IPS DF 4.7 (cell line): ENCODE data around the gene ANOS1.

Experiments
- DNase-seq: peaks from one replicate; pipeline ENCODE4 v3.0.0-alpha.2; 2013; ENCODE audit warnings: low spot score; ENCODE audit errors: extremely low read depth

Gene ANOS1

DNA sequence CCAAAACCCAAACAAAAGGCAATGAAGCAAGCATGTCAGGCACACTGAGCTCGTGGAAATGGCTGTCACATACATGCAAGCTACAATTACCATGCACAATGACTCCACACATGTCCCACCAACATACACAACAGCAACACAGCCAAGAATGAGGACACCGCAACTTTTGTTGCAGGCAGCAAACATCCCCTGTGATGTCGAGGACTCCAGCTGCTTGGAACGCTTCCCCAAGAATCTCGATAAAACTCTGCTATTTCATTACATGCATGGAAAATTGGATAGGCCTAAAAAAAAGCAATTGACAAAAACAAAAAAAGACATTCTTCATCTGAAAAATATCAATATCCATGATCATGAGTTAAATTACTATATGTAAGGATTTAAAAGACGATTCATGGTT, 11.8 kb downstream of the ANOS1 start:
- no peak for DNase-seq

DNA sequence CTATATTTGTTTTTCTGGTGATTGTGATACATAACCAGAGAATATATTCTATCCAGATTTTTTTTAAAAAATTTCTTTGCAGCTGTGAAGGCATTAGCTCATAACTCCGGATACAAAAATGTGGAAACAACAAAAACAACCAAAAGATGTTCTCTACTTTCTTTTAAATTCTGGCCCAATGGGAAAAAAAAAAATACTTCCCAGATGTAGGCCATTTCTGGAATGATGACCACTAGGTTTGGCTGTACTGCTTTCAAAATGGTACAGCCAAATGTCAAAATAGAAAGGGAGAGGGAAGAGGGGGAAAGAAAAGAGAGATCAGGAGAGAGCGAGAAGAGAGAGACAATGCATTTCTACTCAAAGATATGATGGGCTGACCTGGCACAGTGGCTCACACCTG, 14.6 kb downstream of the ANOS1 start:
- no peak for DNase-seq

DNA sequence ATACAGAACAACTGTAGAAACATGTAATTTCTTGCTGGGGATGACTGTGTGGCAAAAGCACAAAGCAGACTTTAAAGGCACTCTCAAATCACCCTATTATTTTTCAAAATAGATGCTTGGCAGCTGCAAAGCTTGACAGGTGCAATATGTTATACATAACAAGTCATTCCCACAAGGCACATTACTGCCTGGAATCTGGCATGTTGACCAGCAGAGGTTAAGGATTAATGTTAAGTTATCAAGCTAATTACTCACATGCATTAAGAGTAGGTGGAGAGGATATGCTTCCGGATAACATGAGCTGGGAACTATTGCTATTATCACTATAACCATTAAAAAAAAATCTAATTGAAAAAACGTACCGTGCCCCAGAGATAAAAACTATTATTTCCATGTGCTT, 17.8 kb downstream of the ANOS1 start:
- DNase-seq: no peak

DNA sequence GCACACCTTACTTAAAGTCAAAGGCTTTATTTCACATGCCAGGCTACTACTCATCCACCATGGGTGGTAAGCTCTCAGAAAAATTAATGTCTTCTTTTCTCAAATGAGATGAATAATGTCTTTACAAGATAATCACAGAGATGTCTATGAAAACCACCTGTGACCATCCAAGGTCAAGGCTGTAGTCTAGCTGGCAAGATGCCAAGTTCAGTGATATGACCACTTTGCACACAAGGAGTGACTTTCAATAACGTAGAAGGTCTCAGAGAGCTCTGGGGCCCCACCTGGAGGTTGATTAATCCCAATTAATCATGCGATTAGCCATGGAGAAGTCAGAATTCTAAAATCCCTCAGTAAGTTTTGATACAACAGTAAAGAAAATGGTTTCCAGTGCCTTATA, 20.5 kb downstream of the ANOS1 start:
- DNase-seq: no peak

DNA sequence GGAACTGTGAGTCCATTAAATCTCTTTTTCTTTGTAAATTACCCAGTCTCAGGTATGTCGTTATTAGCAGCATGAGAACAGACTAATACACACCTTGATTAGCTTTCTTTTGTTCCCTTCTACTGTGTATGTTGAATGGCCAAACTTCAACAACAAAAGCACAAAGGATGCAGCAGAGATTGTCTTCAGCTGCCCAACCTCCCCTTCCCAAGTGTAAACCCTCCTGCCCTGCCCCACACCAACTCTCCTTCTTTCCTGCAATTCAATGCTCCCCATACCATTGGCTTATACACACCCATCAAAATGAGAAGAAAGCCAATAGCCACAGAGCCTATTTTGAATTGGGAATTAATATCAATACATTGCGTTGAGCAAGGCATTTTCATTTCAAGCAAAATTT, 27.8 kb downstream of the ANOS1 start:
- DNase-seq: no peak

DNA sequence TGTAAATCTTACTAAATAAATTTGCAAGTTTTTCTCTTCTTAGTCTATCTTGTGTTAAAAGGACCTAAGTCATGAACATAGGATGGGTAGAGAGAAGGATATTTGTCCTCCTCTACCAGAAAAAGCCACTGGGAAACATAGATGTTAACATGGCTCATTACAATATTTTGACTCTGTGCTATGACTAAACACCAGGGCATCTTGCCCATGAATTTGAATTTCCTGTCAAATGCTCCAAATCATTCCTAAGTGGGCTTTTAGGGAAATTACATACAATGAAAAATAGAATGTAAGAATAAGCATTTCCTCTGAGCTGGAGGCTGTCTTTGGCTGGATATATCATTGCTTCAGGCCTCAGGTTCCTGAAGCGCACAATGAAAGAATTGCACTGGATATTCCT, 39.1 kb downstream of the ANOS1 start:
- DNase-seq: no peak

DNA sequence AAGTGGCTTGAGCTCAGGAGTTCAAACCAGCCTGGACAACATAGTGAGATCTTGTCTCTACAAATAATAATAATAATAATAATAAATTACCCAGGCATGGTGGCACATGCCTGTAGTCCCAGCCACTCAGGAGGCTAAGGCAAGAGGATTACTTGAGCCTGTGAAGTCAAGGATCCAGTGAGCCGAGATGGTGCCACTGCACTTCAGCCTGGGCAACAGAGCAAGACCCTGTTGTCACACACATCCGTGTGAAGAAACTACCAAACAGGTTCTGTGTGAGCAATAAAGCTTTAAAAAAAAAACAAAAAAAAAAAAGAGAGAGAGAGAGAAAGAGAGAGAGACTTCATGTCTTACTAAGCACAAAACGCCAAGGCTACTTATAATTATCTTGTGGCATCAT, 42.5 kb downstream of the ANOS1 start:
- DNase-seq: no peak

DNA sequence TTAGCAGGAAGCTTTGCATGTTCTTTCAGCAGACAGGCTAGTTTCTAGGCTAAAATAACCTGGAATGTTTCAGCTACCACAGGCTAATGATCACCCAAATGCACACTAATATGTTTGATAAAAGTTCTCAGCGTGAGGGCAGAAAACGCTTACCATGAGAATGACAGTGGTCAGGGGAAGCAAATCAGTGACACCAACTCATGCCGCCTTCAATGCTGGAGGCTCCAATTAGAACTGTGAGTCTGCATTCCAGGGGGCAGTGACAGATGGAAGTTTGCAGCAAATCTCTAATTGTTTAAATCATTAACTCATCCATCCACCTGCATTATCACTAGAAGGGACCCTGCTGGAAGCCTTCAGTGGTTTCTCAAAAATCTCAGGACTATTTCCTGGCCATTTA, 43.2 kb downstream of the ANOS1 start:
- DNase-seq: peak; percentile 68

DNA sequence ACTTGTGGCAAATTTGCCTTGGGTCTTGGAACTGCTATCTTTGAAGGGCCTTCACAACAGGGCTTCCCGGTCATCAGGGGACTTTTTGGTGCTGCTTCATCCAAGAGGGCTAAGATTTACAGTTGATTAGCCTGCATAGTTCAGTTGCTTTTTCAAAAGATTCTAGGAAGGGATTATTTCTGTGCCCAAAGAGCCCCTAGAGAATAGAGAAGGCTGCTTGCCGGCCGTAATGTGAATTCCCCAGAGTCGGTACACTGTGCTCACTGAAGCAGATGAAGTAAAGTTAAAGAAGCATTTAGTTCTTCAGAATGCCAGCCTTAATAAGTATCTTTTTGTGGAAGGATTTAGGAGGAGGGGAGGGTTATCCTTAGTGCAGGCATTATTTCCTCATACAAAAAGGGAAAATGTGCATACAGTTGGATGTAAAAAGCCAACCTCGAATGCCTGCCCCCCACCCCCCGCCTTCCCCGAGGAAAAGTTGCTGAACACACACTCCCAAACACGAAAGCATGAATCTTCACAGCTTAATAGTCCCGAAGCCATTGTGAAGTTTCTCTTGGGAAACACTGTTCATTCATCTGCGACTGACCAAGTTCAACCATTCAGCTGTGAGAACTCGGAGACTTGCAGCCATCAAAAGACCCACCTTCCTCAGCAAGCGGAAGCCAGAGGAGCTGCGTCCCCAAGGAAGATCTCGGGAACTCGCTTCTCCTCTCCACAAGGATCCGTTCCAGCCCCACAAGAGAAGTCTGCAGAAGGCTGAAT, 47.6 kb downstream of the ANOS1 start:
- DNase-seq: no peak

DNA sequence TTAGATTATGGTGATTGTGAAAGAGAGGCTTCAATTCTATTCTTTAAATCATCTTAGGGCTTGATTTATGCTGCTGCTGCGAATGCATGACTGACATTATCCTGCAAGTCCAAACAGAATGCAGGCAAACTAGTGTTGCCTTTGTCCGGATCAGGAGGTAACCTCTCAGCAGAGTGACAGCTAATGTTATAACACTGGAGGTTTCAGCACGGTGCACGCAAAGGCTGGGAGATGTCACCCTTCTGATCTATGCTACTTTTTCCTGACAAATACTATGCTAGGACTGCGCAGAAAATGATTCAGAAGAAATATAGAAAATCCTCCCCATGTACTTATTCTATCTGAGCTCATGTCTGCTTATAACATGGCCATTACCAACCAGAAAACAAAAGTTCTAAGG, 48.2 kb downstream of the ANOS1 start:
- DNase-seq: no peak

DNA sequence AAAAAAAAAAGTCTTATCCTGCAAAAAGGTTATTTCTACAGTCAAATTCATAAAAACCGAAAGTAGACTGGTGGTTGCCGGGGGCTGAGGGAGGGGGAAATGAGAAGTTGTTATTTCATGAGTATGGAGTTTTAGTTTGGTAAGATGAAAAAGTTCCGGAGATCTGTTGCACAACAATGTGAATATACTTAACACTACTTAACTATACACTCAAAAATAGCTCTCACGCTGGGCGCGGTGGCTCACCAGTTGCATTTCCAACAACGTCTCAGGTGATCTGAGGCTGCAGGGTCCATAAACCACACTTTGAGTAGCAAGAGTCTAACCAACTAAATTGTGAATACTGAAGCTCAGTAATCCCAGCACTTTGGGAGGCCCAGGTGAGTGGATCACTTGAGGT, 52.4 kb downstream of the ANOS1 start:
- DNase-seq: no peak

DNA sequence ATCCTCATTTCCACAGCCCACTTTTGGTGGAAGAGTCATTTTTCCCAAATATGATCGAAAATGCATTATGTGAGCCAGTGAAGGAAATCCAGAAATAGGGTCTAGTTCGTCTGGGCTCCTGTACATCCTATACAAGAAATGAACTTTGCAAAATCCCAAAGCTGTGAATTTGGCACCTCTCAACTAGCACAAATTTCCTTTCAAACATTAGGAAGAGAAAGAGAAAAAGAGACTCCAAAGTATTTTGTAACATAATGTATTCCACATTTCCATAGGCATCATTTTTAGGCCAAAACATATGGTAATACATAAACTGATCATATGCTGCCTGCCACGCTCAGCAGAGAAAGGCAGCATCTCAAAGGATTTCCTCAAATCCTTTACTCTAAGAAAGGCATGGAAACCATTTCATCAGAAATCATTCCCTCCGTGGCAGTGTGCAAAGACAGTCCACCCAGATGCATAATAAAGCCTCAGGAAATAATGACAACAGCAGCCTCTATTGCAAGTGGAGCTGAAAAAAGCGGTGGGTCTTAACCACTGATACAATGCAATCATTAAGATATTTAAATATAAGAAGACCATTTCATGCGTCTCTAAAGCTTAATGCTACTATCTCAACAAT, 56.8 kb downstream of the ANOS1 start:
- DNase-seq: no peak

DNA sequence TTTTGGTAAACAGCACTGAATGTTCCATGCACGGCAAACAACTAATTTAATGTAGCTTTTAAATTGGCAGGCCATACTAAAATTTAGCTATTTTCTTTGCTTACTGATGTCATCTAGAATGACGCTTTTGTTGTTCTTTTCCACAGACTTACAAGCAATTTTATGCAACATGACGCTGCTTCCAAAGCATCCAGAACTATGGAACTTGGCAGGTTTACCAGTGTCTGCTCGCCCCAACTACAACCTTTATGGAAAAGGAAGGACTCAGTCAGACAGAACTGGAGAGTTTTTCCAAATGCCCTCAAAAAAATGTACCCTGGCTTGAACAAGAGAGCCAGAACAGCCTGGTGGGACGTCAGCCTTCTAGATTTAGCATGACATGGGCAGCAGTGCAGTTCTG, 58.7 kb downstream of the ANOS1 start:
- DNase-seq: no peak

DNA sequence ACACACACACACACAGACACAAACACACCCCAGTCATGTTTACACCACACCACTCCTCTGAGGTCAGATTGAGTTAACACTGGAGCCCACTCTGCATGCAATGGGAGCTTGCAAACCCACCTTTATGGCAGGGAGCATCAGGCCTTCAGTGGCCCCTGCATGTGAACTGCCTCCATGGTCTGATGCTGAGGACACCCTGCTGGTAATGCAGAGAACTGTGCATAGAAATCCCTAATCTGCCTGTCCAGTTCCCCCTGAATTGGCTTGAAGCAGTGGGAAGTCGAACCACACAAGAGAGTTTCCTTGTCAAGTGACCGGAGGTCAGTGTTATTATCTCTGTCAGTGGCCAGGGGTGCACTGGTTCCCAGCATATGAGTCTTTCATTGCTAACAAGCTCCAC, 59.8 kb downstream of the ANOS1 start:
- no peak for DNase-seq

DNA sequence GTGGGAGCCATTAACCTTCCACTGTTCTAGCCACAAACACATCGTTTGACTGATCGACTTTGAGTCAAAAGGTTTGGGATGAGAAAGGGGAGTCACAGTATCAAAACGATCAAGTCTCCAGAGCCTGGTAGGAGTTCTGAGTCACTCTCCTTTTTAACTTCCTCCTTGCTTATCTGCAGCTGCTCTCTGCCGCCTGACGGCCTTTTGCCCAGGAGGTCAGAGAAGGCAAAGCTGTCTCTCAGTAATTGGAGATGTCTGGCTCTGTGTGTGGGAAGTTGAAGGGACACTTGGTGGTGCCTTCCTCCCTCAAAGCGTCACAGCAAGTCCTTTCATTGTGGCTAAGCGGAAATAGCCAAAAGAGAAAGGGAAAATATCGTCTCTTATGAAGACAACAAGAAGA, 63.1 kb downstream of the ANOS1 start:
- no peak for DNase-seq

DNA sequence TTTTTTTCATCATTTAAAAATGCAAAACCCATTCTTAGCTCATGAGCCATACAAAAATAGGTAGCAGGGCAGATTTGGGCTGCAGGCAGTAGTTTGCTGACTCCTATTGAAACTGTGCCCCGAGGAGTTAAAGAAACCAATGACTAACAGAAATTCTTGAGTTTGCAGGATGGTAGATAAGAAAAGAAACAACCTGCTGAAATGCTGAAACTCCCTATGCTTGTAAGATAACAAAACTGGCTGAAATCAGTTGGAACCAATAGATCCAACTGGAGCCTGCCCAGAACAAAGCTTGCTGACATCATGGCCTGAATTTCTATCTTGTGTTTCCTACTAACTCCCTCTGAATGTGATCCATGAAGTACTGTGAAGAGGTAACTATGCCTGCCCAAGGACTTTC, 68.6 kb downstream of the ANOS1 start:
- no peak for DNase-seq

DNA sequence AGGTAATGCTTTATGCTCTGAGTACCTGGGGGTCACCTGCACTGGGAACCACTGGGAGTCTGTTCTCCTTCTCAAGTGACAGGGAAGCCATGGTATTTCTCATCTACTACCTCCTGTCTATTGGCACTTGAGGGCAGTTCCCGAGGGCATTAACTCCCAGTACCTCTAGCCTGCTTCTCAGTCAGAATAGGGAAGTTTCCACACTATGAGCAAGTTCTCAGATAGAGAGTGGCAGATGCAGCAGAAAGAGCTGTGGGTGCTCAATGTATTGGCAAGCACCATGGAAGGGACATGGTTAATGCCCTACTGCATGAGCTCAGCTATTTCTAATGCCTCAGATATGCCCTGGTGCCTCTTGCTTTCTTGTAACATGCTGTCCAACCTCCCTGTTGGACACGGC, 74.1 kb downstream of the ANOS1 start:
- DNase-seq: no peak

DNA sequence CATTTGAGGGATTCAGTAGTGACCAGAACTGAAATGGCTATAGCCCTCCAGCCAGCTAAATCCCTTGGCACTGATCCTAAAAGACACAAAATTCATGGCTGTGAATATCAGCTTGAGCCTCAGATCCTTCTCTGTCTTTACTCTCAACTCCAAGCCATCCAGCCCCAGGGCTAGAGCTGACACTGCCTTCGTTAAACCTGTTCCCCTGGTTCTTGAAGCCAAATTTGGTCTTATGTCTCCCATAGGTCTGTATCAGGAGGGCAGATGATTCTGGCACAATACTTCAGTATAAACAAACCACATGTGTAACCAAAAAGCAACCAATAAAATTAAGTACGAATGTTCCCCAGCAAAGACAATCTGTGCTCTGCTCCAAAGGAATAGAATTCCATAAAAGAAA, 78.0 kb downstream of the ANOS1 start:
- no peak for DNase-seq

DNA sequence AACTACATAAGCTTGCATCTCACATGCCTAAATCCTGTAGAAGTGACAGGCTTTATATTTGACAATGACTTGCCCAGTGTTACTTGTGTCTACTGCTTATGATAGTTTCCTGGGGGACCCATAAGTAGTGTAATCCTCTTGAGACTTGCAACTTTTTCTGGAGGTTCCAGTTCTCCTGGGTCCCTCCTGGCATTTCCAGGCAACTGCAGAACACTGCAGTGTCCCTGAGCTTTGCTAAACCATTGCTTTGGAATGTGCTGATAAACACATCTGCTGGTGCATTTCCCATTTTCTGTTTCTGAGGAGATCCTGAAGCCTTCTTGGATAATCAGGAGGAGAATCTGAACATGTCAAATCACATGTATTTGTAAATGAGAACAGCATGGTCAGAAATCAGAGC, 82.0 kb downstream of the ANOS1 start:
- no peak for DNase-seq

DNA sequence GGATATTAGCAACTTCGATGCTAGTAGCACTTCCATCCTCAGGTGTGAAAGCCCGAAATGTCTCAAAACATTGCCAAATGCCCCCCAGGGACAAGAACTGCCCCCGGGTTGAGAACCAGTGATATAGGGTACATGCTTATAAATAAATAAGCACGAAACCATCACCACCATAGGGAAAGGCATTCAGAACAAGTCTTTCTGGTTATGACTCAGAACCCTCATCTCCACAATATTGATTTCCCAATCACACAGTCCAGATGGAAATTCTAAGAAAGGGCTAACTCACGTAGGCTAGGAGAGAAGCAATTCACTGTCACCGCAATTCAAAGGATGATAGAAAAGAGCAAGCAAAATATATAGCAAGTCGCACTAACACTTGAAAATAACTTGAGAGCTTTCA, 84.8 kb downstream of the ANOS1 start:
- no peak for DNase-seq

DNA sequence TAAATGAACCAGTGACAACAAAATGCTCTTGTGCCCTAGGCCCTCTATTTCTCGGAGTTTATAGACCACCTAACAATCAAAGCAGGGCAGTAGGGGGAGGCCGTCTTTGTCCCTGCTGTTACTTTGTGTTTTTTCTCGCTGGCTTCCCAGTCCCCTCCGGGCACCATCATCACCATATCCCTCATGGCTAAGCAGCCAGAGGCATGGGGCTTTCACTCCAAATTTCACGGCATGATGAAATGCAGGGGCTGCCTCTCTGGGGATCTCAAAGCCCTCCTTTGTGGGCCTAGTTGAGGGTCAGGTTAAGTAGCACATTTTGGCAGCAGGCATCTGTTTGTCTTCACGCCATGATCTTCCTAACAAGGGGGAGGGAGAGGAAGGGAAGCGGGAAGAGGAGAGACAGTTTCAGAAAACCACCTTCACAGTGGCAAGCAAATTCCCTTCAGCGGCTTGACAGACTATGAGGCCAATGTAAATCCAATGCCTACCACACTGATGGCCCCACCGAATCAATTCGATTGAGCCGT, 91.9 kb downstream of the ANOS1 start:
- DNase-seq: no peak

DNA sequence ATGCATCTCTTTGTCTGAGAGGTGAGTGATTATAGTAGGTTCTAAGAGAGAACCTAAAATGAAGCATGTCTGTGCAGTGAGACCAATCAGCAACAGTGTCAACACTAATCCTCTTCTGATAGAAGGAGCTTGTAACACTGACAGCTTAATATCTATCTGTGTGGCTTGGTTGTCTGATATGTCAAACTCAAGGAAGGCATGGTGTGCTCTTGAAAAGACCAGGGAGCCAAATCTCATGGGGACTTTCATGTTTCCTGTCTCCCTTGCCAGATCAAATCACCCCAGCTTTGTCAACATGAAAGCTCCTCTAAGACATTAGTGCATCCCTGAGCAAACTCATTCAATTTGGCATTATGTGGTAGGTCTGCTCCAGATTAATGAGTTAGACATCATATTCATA, 95.4 kb downstream of the ANOS1 start:
- DNase-seq: no peak

DNA sequence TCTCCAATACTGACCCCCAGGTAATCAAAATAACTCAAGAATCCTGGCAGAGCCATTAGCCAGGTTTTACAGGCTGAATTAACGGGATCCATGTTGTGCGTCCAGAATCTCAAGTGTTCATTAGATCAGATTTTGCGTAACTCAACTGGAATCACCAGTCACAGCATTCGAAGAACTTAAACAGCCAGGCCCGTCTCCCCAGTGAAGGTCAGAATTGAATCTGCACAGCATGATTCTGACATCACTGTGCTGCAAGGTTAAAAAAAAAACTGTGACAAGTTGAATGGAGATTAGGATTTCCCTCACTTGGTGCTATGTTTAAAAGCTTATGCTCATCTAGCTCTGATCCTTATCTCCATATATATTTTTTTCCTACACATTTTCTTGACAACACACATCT, 96.1 kb downstream of the ANOS1 start:
- DNase-seq: no peak
